Progenitor cell of endocrine pancreas (in vitro differentiated cells): ENCODE data around the gene TRIM24. TPM values are rescaled to one million over a fixed set of nuclear protein-coding genes. Genes with fewer than 3 reads are reported as not detected.

Experiments used
- DNase-seq: peaks from one replicate; pipeline ENCODE4 v3.0.0; 2021; ENCODE audit warnings: low spot score; ENCODE audit not compliant: unreplicated experiment
- H3K27ac Mint-ChIP-seq: 2 replicates; pipeline ENCODE4 v1.8.0; 2021; ENCODE audit warnings: mild to moderate bottlenecking, moderate library complexity, mixed read lengths
- H3K27me3 Mint-ChIP-seq: 2 replicates; pipeline ENCODE4 v1.8.0; 2021; ENCODE audit warnings: mixed read lengths
- H3K36me3 Mint-ChIP-seq: 2 replicates; pipeline ENCODE4 v1.8.0; 2022; ENCODE audit warnings: mixed read lengths; ENCODE audit not compliant: insufficient read depth
- H3K4me1 Mint-ChIP-seq: 2 replicates; pipeline ENCODE4 v1.8.0; 2021; ENCODE audit warnings: low read depth, mixed read lengths
- H3K4me3 Mint-ChIP-seq: 2 replicates; pipeline ENCODE4 v1.8.0; 2021; ENCODE audit warnings: low read depth, mild to moderate bottlenecking, moderate library complexity, mixed read lengths
- H3K9me3 Mint-ChIP-seq: 2 replicates; pipeline ENCODE4 v1.8.0; 2021; ENCODE audit warnings: low read depth, mixed read lengths
- total RNA-seq: library from RNA; stranded (reverse); gene quantifications from 2 replicates; pipeline ENCODE4 v1.2.1, GENCODE V29; 2021
- TF ChIP-seq, protein P1 (sequence below): fragments of 200-600 bp; sonication (generic); IDR thresholded peaks from one replicate; pipeline ENCODE4 v1.5.0; 2021; ENCODE audit warnings: antibody characterized with exemption, mild to moderate bottlenecking; ENCODE audit not compliant: unreplicated experiment

TRIM24 gene
- total RNA-seq, 1 donor from 2014 or later: 114 TPM

DNA sequence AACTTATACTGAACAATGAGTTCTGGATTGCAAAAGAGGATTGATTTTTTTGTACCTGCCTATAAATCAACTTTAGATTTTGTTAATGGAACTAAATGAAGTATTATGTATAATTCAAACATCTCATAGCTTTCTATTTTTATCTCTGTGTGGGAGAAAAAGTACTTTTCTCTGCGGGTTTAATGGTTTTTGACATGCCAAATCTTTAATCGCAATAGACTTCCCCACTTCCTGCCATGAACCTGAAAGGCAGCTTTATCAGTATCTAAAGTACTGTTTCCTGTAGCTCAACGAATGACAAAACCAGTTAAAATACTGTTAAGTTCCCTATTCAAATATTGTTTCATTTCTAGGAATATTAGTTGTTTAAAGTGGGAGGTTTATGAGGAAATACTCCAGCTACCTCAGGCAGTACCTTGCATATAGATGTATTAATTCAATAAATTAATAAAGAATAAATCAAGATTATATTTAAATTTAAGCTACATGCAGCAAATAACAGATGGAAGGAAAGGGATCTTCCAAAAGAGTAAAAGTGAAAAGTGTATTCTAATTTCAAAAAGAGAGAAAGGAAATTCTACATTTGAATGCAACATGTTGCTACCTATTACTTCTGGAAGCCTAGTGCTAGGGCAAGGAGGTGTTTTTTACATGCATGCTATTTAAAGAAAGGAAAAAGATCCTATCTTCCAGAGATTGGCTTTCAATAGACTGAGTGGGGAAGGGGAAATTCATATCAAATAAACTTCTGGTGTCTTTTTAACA lies 165.2 kb downstream of the TRIM24 start:
- no peak for DNase-seq
- H3K36me3 Mint-ChIP-seq: peaks cover 2% of the 10 kb centered on the region
- no peak overlapping the region for H3K27ac Mint-ChIP-seq
- TF ChIP-seq, protein P1, sequence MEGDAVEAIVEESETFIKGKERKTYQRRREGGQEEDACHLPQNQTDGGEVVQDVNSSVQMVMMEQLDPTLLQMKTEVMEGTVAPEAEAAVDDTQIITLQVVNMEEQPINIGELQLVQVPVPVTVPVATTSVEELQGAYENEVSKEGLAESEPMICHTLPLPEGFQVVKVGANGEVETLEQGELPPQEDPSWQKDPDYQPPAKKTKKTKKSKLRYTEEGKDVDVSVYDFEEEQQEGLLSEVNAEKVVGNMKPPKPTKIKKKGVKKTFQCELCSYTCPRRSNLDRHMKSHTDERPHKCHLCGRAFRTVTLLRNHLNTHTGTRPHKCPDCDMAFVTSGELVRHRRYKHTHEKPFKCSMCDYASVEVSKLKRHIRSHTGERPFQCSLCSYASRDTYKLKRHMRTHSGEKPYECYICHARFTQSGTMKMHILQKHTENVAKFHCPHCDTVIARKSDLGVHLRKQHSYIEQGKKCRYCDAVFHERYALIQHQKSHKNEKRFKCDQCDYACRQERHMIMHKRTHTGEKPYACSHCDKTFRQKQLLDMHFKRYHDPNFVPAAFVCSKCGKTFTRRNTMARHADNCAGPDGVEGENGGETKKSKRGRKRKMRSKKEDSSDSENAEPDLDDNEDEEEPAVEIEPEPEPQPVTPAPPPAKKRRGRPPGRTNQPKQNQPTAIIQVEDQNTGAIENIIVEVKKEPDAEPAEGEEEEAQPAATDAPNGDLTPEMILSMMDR: no peak
- H3K4me3 Mint-ChIP-seq: no peak overlapping the region
- peaks cover 6% of the 10 kb centered on the region for H3K4me1 Mint-ChIP-seq
- no peaks in the 10 kb centered on the region for H3K27me3 Mint-ChIP-seq
- H3K9me3 Mint-ChIP-seq: no peaks in the 10 kb centered on the region

DNA sequence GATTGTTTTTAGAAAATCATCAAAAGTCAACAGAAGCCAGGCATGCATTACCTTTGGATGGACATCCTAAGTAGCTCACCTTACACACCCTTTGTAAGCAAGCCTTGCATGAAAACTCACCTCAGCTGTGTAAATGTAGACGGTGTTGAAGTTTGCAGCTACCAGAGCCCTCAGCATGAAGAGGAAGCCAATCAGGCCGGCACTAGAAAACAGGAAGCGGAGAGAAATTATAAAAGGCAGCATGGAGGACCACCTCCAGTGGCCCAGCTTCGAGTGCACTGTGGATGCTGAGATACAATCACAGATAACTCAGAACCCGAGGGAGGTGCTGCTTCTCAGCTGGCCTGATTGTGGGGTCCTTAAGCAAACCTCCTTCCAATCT lies 165.8 kb downstream of the TRIM24 start:
- Mint-ChIP-seq H3K9me3 (no peaks in the 10 kb centered on the region), H3K4me3 (no peak overlapping the region), H3K27ac (no peak overlapping the region), H3K36me3 (peaks cover 2% of the 10 kb centered on the region), H3K4me1 (peaks cover 6% of the 10 kb centered on the region), H3K27me3 (no peaks in the 10 kb centered on the region)
- DNase-seq: no peak
- TF ChIP-seq, protein P1: no peak

DNA sequence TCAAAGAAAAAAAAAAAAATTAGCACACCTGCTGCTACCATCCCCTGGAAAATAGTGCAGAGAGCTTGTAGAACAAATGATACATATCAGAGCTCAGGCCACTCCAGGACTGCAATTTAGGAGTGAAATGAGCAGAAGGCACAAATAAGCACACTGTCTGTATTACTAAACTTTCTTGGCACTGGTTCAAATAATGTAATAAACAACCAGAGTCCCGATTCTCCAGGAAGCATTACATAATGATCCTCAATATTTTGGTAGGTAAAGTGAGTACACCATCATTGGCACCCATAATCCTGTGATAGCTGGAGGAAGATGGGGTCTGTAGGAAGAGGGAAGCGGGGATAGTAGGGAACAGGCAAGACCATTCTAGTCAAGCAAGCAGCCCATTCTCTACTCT lies 166.8 kb downstream of the TRIM24 start:
- no peak for DNase-seq
- TF ChIP-seq, protein P1: no peak
- H3K27me3 Mint-ChIP-seq: no peaks in the 10 kb centered on the region
- no peaks in the 10 kb centered on the region for H3K9me3 Mint-ChIP-seq
- no peak overlapping the region for H3K27ac Mint-ChIP-seq
- peaks cover 6% of the 10 kb centered on the region for H3K4me1 Mint-ChIP-seq
- no peak overlapping the region for H3K4me3 Mint-ChIP-seq
- H3K36me3 Mint-ChIP-seq: peaks cover 2% of the 10 kb centered on the region

DNA sequence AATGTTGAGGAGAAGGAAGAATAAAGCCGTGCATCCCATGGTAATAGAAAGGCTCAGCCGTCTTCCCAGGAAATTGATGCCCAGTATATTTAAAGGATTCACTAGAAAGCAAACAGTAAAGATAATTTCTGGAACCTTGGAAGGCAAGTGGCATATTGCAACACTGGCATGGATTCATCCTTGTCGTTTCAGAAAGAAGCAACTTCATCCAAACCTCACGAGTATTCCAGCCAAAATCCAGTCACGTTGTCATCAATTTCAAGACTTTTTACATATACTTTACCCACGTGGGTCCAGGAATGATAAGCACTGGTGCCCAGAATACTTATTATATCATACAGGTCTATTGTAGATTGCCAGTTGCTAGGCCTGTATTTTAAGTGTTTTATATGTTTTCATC lies 167.3 kb downstream of the TRIM24 start:
- peaks cover 2% of the 10 kb centered on the region for H3K36me3 Mint-ChIP-seq
- peaks cover 6% of the 10 kb centered on the region for H3K4me1 Mint-ChIP-seq
- H3K27me3 Mint-ChIP-seq: no peaks in the 10 kb centered on the region
- DNase-seq: no peak
- TF ChIP-seq, protein P1: no peak
- H3K9me3 Mint-ChIP-seq: no peaks in the 10 kb centered on the region
- H3K27ac Mint-ChIP-seq: no peak overlapping the region
- no peak overlapping the region for H3K4me3 Mint-ChIP-seq

DNA sequence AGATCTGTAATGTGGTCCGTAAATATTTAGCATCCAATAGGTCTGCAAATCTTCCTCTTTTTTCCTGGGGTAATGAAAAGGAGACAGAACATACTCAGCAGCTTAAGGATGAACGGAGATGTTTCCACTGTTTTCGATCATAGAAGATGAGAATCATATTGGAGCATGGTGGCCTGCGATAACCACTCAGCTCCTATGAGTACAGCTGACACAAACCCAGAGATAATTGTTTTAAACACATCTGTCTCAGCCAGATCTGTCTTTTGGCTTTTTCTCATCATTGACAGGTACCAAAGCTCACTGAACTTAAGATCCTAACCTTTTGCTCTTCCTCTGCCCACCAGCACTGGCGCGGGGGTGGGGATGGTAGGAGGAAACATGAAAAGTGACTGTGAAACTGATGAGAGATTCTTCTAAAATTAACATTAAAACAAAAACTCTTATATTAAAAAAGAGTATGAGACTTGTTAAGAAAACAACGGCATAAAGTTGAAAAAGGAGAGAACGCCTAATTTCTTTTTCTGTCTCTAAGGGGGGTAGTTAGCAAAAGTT lies 170.1 kb downstream of the TRIM24 start:
- H3K36me3 Mint-ChIP-seq: peaks cover 2% of the 10 kb centered on the region
- no peaks in the 10 kb centered on the region for H3K9me3 Mint-ChIP-seq
- H3K4me1 Mint-ChIP-seq: peaks cover 5% of the 10 kb centered on the region
- no peak for DNase-seq
- no peaks in the 10 kb centered on the region for H3K27me3 Mint-ChIP-seq
- no peak overlapping the region for H3K27ac Mint-ChIP-seq
- TF ChIP-seq, protein P1: no peak
- no peak overlapping the region for H3K4me3 Mint-ChIP-seq
